ENCODE measurements around the gene COL4A2.

DNA sequence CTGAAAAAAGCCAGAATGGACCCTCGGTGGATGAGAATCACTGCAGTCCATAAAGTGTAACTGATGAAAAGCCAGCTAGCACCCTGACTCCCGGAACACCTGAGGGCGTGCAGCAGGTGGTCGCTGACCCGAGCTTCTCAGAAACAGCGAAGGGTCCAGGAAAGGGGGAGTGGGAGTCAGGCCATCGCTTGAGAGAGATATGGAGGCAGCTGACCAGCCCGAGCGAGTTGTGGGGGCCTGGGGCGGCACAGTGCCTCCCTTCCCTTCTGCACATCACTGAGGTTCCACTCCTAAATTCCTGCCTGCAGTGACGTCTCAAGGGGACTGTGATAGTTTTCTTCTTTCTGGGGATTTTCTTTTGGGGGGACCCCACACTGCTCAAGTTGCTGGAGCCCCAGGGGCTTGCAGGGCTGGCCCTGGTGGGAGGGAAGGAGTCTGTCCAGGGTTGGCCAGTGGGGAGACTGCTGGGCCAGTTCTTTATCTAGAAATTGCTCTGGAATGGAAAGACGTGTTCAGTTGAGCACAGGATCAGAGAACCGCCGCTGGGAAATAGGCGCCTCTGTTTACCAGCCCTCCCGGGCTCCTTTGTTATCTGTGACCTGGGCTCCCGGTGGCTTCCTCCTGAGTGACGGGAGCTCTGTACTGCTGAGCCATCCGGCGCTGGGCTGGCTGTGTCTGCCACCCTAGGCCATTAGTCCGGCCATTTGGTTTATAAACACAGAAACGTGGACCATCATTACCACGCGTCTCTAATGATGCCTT lies 183.1 kb downstream of the COL4A2 start:
- TF ChIP-seq CTCF (conservative IDR thresholded peaks at IDR 0.05; ENCODE audit: low read length) (no peak), EZH2phosphoT487 (IDR thresholded peaks at IDR 0.05; ENCODE audit: borderline replicate concordance) (no peak)
